Effector memory CD4-positive, alpha-beta T cell (primary cell): Measurements from ENCODE around the gene RHOBTB3.

Source experiments
- DNase-seq, 3 donors: peaks; one replicate each; pipeline ENCODE4 v3.0.0-alpha.2; 2020
- H3K27ac ChIP-seq: 2 replicates; pipeline ENCODE4 v1.7.0; 2013; ENCODE audit warnings: mild to moderate bottlenecking, low read length, moderate library complexity; ENCODE audit not compliant: insufficient read depth, poor library complexity, severe bottlenecking
- H3K27me3 ChIP-seq: replicated peaks from 2 replicates; pipeline ENCODE4 v1.7.0; 2013; ENCODE audit warnings: mild to moderate bottlenecking, low read length; ENCODE audit not compliant: insufficient read depth, control insufficient read depth, poor library complexity, severe bottlenecking
- H3K36me3 ChIP-seq: 2 replicates; pipeline ENCODE4 v1.7.0; 2013; ENCODE audit warnings: mild to moderate bottlenecking, low read length, moderate library complexity; ENCODE audit not compliant: control insufficient read depth, insufficient read depth
- H3K4me1 ChIP-seq: 2 replicates; pipeline ENCODE4 v1.7.0; 2013; ENCODE audit warnings: low read length, mild to moderate bottlenecking; ENCODE audit not compliant: control insufficient read depth, insufficient read depth, poor library complexity, severe bottlenecking
- H3K4me3 ChIP-seq: 2 replicates; pipeline ENCODE4 v1.7.0; 2013; ENCODE audit warnings: low read length, low read depth, mild to moderate bottlenecking; ENCODE audit not compliant: insufficient read depth, poor library complexity, severe bottlenecking
- H3K9me3 ChIP-seq: 2 replicates; pipeline ENCODE4 v1.7.0; 2013; ENCODE audit warnings: mild to moderate bottlenecking, low read length, moderate library complexity; ENCODE audit not compliant: control insufficient read depth

RHOBTB3 gene

DNA sequence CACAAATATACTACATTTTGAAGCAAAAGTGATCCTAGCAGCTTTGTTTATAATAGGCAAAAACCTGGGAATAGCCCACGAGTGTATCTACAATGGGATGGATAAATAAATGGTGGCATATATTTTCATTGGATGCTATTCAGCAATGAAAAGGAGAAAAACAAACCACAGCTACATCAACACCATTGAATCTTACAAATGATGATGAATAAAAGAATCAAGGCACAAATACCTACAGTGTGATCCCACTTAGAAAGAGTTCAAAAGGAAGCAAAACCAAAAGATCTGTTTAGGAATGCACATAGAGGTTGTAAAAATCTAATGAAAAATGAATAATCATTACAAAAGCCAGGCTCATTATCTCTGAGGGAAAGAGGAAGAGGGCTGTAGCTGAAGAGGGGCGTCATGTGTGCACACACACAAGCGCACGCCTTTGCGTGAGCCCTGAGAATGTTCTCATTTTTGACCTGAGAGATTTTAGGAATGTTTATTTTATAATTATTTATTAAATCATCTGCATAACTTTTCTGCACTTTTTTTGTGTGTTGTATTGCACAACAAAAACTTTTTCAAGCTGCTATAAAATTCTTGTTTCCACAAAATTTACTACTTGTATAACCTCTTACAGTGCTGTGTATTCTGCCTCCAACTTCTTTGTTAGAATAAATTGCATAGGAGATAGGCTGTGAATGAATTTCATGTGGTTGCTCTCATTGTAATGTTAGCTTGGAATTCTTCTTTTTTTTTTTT is 5.9 kb upstream of the RHOBTB3 start:
- no peak for DNase-seq
- Histone ChIP-seq H3K4me3 (no peak overlapping the region), H3K27ac (no peak overlapping the region), H3K9me3 (no peaks in the 10 kb centered on the region), H3K27me3 (no peaks in the 10 kb centered on the region), H3K36me3 (no peaks in the 10 kb centered on the region), H3K4me1 (no peaks in the 10 kb centered on the region)

- Histone ChIP-seq H3K27me3 (no peaks in the 10 kb centered on the region), H3K4me3 (no peak overlapping the region), H3K9me3 (no peaks in the 10 kb centered on the region), H3K36me3 (no peaks in the 10 kb centered on the region), H3K27ac (no peak overlapping the region), H3K4me1 (no peaks in the 10 kb centered on the region)
- no peak for DNase-seq
These were observed 5.0 kb upstream of the RHOBTB3 start for GRCh38 chr5:95725937-95726810.

- no peak for DNase-seq
- peaks cover 7% of the 10 kb centered on the region for H3K27me3 ChIP-seq
- no peak overlapping the region for H3K4me3 ChIP-seq
- H3K4me1 ChIP-seq = peaks cover 5% of the 10 kb centered on the region
- H3K36me3 ChIP-seq = no peaks in the 10 kb centered on the region
- no peaks in the 10 kb centered on the region for H3K9me3 ChIP-seq
- H3K27ac ChIP-seq = no peak overlapping the region
These were observed 4.0 kb upstream of the RHOBTB3 start for GRCh38 chr5:95726811-95727763.

- H3K36me3 ChIP-seq = no peaks in the 10 kb centered on the region
- no peak overlapping the region for H3K4me3 ChIP-seq
- H3K27me3 ChIP-seq = peaks cover 11% of the 10 kb centered on the region
- H3K4me1 ChIP-seq = peaks cover 5% of the 10 kb centered on the region
- H3K9me3 ChIP-seq = no peaks in the 10 kb centered on the region
- DNase-seq = no peak
- no peak overlapping the region for H3K27ac ChIP-seq
These were observed 3.4 kb upstream of the RHOBTB3 start for GRCh38 chr5:95727764-95728191.

- Histone ChIP-seq H3K36me3 (no peaks in the 10 kb centered on the region), H3K4me3 (no peak overlapping the region), H3K27ac (no peak overlapping the region), H3K4me1 (peaks cover 5% of the 10 kb centered on the region), H3K27me3 (peaks cover 11% of the 10 kb centered on the region), H3K9me3 (no peaks in the 10 kb centered on the region)
- DNase-seq = no peak
These were observed 2.5 kb upstream of the RHOBTB3 start for GRCh38 chr5:95728494-95729114.

DNA sequence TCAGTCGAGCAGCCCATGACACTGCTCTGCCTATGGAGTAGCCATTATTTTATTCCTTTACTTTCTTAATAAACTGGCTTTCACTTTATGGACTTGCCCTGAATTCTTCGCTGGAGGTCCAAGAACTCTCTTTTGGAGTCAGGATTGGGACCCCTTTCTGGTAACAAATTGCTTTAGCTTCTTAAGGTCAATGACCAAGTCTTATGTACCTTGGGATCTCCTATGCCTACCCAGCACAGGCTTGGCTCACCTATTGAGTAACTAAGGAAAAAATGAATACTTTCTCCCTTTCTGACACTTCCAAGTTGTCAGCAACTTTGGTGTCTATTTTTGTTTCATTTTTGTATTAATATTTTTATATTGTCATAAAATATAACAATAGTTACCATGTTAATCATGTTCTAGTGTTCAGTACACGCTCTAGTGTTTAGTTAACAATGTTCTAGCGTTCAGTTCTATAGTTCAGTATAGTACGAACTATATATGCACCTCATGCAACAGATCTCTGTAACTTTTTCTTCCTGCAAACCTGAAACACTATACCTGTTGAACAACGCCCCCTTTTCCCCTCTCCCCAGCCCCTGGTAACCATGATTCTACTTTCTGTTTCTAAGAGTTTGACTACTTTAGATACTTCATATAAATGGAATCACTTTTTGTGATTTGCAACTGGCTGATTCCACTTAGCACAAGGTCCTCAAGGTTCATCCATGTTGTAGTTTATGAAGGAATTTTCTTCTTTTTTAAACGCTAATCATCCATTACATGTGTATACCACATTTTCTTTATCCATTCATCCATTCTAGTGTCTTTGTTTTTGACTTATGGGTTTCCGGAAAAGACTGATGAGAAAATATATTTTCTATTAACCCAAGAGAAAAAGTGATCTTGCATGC is 1.8 kb upstream of the RHOBTB3 start:
- H3K27me3 ChIP-seq = peaks cover 11% of the 10 kb centered on the region
- no peaks in the 10 kb centered on the region for H3K9me3 ChIP-seq
- no peak for DNase-seq
- H3K36me3 ChIP-seq = no peaks in the 10 kb centered on the region
- no peak overlapping the region for H3K27ac ChIP-seq
- H3K4me1 ChIP-seq = peaks cover 5% of the 10 kb centered on the region
- no peak overlapping the region for H3K4me3 ChIP-seq

DNA sequence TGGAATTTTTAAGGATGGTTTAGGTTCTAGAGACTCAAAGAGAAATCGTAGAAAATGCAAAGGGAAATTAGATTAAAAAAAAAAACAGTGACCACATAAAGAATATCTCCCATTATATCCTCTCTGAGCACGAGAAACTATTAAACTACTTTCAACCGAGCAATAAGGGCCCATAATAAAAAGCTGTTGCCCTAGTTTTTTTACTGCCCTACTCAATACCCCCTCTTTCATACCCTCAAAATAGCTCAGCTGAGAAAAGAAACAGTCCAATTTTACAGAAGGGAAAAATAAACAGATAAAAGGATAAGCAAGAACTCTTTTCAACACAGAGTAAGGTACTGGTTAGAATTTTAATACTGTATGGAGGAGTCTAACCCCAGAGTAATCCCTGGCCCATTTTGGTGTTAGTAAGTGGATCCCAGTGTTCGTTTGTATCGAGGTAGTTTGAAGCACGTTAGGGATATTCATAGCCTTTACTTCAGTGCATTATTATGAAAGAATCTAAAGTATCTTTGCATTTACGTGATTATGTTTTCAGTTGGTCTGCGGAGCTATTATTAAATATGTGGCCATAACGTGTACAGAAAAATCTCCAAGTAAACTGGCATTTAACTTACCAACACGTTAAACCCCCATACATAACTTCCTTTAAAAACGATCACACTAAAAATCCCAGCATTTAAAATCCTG is 980 bp upstream of the RHOBTB3 start:
- H3K27ac ChIP-seq = no peak overlapping the region
- no peaks in the 10 kb centered on the region for H3K9me3 ChIP-seq
- no peaks in the 10 kb centered on the region for H3K36me3 ChIP-seq
- peak overlapping the region; percentile 63 for H3K4me3 ChIP-seq
- H3K4me1 ChIP-seq = peaks cover 5% of the 10 kb centered on the region
- DNase-seq = no peak
- H3K27me3 ChIP-seq = peaks cover 11% of the 10 kb centered on the region

GRCh38 chr5:95731571-95732554 is 727 bp downstream of the RHOBTB3 start:
- Histone ChIP-seq H3K27ac (no peak overlapping the region), H3K4me1 (peaks cover 5% of the 10 kb centered on the region)

More at GRCh38 chr5:95731571-95732554, 727 bp downstream of the RHOBTB3 start:
- Histone ChIP-seq H3K9me3 (no peaks in the 10 kb centered on the region), H3K4me3 (peak overlapping the region; percentile 63), H3K27me3 (peaks cover 11% of the 10 kb centered on the region), H3K36me3 (no peaks in the 10 kb centered on the region)
- no peak for DNase-seq
